ENCODE results near the gene SMYD3. TPM values are rescaled to one million over a fixed set of nuclear protein-coding genes. Genes with fewer than 3 reads are reported as not detected.

The SMYD3 gene
- total and polyA plus RNA-seq, 2 of the 4 experiments (the other 2 are of a cell fraction): 26.5 to 37.6 TPM

GRCh38 chr1:246117066-246117791 is 389.9 kb downstream of the SMYD3 start:
- no peak overlapping the region for H2AFZ ChIP-seq (replicated peaks; ENCODE audit: low read length, poor library complexity)
- H4K91ac ChIP-seq (ENCODE audit: insufficient read depth, low read depth, low read length): no peak overlapping the region
- ChIA-PET POLR2A (ENCODE audit: unreplicated experiment) (no interaction called here), CTCF (interaction anchor here (1.2 kb wide), 1 partner anchor 8 kb away, joined by 3 read pairs; no protein-coding TSS in a partner anchor)
- TF ChIP-seq SMC3 (IDR thresholded peaks at IDR 0.05; ENCODE audit: low read depth, low read length): peak; percentile 50; the same call in 1 of the 2 replicates
- TF ChIP-seq MXI1 (IDR thresholded peaks at IDR 0.05; ENCODE audit: borderline replicate concordance, low read depth, low read length): no peak
- TF ChIP-seq CTCF (conservative IDR thresholded peaks at IDR 0.05; ENCODE audit: low read depth, low read length): peak; percentile 55
- peak; percentile 52 for TF ChIP-seq RAD21 (IDR thresholded peaks at IDR 0.05; ENCODE audit: low read length)
- in situ Hi-C loops (cut with MboI; ENCODE audit: low sequenced_read_pairs) (loop anchor here (10.0 kb wide), 1 partner anchor 338 kb away; no protein-coding TSS in a partner anchor), intact Hi-C loops (cut with micrococcal nuclease) (loop anchor here (1.0 kb wide), 1 partner anchor 964 kb away; no protein-coding TSS in a partner anchor), dilution Hi-C loops (cut with HindIII; ENCODE audit: low sequenced_read_pairs, unreplicated experiment) (no loop called here)
- H2AK5ac ChIP-seq (ENCODE audit: low read depth, low read length): no peak overlapping the region
- H3K27ac ChIP-seq (ENCODE audit: insufficient read depth, low read length): no peak overlapping the region
- H2AK9ac ChIP-seq (replicated peaks; ENCODE audit: low read depth, low read length, poor library complexity): no peak overlapping the region
- H3K4me1 ChIP-seq (ENCODE audit: control insufficient read depth, insufficient read depth, low read length): no peaks in the 10 kb centered on the region
- no peak overlapping the region for H3K56ac ChIP-seq (ENCODE audit: extremely low read depth, insufficient read depth, low read length)
- H4K8ac ChIP-seq (ENCODE audit: low read depth in 2 of 2, low read length in 2 of 2): no peak overlapping the region
- no peak overlapping the region for H3K14ac ChIP-seq (replicated peaks; ENCODE audit: low read depth, low read length)
- H3K9ac ChIP-seq (ENCODE audit: low read depth, low read length): no peak overlapping the region
- no peaks in the 10 kb centered on the region; a peak in 1 of 4 replicates for H3K79me1 ChIP-seq (ENCODE audit: low read depth in 1 of 2, low read length in 2 of 2)
- 0 out of 2 replicates have a peak overlapping the region, but pooled peaks have one; percentile 29 for H3K4me2 ChIP-seq (ENCODE audit: low read depth, low read length)
- H4K5ac ChIP-seq (ENCODE audit: low read depth, low read length): no peak overlapping the region
- H4K20me1 ChIP-seq (ENCODE audit: insufficient read depth, low read length): no peaks in the 10 kb centered on the region
- H2BK15ac ChIP-seq (ENCODE audit: low read depth, low read length): no peak overlapping the region
- no TSS peak for BruUV-seq (replicated peaks)
- no peak overlapping the region for H2BK120ac ChIP-seq (ENCODE audit: low read depth, low read length)
- H3K27me3 ChIP-seq (ENCODE audit: control insufficient read depth, insufficient read depth, low read length): no peaks in the 10 kb centered on the region
- H3K18ac ChIP-seq (ENCODE audit: low read depth, low read length): no peak overlapping the region
- H3K4me3 ChIP-seq (ENCODE audit: insufficient read depth, low read depth, low read length): no peak overlapping the region
- H3K9me1 ChIP-seq (ENCODE audit: insufficient read depth, low read length): no peaks in the 10 kb centered on the region
- H2BK20ac ChIP-seq (ENCODE audit: low read depth, low read length): no peak overlapping the region
- H3K36me3 ChIP-seq (ENCODE audit: control insufficient read depth, insufficient read depth, low read length): no peaks in the 10 kb centered on the region
- H2BK5ac ChIP-seq (ENCODE audit: low read depth, low read length, poor library complexity, severe bottlenecking): no peak overlapping the region
- no peaks in the 10 kb centered on the region for H3K9me3 ChIP-seq (ENCODE audit: control insufficient read depth, insufficient read depth, low read length)
- H3K23ac ChIP-seq (ENCODE audit: low read depth, low read length): no peak overlapping the region
- DNase-seq (peak; percentile 64), ATAC-seq (ENCODE audit: low read depth) (peak; percentile 72)
- no peak overlapping the region for H3K4ac ChIP-seq (ENCODE audit: low read depth, low read length)
- WGBS, 2 experiments (ENCODE audit: extremely low coverage in 2 of 2, insufficient read length in 1 of 2): no CpG with 5 or more reads among the region's 10 CpGs
